Measurements from ENCODE around the gene MSANTD7.

DNA sequence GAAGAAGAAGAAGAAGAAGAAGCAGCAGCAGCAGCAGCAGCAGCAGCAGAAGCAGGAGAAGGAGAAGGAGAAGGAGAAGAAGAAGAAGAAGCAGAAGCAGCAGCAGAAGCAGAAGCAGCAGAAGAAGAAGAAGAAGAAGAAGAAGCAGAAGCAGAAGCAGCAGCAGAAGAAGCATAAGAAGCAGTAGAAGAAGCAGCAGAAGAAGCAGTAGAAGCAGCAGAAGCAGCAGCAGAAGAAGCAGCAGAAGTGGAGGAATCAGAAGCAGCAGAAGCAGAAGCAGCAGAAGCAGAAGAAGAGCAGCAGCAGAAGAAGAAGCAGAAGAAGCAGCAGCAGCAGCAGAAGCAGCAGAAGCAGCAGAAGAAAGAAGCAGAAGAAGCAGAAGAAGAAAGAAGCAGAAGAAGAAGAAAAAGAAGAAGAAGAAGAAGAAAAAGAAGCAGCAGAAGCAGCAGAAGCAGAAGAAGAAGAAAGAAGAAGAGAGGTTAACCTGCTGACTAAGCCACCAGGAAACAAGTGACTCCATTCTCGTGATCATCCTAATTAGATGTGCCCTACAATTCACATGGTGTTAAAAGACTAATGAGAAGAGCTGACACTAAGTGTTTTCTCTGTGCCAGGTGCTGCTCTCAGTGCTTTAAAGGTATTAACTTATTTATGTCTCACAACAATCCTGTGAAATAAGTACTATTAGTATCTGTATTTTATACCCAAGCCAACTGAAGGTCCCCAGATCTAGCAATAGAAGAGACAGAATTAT, 11.9 kb upstream of the MSANTD7 start:
- TF ChIP-seq GATA2 (IDR thresholded peaks at IDR 0.05; ENCODE audit: low read depth, low read length) = no peak
- no peak for TF ChIP-seq GATA3 (IDR thresholded peaks at IDR 0.05; ENCODE audit: low read depth, low read length)
